Skin epidermis (tissue), 12 donors: ENCODE results near the gene AGXT2.

Experiments used
- H3K27ac ChIP-seq, 21 experiments: fragments of 200-600 bp; sonication (generic) in 11 of 21; one replicate each; pipeline ENCODE4 v1.5.0; 2020; ENCODE audit warnings: mild to moderate bottlenecking in 3 of 21, inconsistent platforms in 2 of 21, moderate library complexity in 2 of 21
- H3K4me3 ChIP-seq, 7 experiments: fragments of 200-600 bp; sonication (generic) in 2 of 7; one replicate each; pipeline ENCODE4 v1.5.0; 2020; ENCODE audit warnings: inconsistent platforms in 2 of 7, mild to moderate bottlenecking in 2 of 7, moderate library complexity in 1 of 7

The AGXT2 gene

DNA sequence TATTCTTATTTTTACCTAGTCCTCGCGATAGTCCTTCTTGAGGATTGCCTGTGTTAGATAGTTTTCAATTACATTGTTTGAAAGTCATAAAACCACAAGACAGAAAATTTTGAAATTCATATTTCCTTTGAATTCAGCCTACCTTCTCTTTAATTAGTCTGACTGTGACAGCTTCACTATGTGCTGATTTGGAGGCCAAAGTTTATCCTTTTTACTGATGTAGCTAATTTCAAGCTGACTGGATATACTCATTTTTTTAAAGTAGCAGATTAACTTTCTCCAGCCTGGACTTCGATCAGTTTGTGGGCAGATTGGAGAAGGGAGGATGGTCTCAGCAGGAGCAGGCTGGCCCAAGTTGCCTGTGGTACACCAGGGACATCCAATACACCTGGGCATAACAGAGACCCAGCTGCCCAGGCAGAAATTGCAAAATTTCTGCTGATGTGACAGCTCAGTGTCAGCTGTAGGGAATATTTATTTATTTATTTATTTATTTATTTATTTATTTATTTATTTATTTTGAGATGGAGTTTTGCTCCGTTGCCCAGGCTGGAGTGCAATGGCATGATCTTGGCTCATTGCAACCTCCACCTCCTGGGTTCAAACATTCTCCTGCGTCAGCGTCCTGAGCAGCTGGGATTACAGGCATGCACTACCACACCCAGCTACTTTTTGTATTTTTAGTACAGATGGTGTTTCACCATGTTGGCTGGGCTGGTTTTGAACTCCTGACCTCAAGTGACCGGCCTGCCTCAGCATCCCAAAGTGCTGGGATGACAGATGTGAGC is 24.2 kb downstream of the AGXT2 start:
- no peak overlapping the region for H3K4me3 ChIP-seq
- H3K27ac ChIP-seq = no peak overlapping the region

DNA sequence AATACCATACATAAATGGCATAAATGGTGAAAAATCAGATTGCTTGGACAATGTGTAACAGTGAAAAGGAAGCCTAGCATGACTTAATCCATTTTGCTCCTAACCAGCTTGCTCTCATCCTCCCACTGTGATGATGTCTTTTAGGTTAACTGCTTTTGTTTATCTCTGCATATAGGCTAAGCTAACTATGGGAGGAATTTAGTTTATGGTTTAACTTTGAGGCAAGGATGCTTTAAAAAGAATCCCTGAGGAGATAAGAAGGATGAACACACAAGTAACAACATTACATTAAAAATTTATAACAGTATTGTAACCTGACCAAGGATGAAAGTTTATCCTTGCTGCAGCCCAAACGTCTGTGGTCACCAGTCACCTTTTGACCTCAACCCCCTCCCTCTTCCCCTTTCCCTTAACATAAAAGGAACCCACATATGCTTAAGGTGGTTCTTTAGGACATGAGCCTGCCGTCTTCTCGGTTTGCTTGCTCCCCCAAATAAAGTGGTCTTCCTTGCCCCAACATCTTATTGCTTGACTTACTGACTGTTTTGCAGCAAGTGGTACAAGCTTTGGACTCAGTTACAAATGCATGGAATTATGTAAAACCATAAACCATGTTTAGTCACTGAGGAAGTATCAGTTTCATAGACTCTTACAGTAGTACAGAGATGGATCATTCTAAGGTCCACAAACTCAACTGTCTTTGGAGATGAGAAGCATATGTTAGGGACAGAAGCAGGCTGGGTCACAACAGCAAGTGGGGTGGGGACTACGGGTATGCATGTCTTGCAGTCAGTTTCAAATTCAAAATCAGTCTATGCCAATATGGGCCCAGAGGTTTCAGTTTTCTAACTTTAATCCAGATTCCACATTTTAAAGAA is 31.3 kb downstream of the AGXT2 start:
- H3K4me3 ChIP-seq = no peak overlapping the region
- no peak overlapping the region for H3K27ac ChIP-seq

DNA sequence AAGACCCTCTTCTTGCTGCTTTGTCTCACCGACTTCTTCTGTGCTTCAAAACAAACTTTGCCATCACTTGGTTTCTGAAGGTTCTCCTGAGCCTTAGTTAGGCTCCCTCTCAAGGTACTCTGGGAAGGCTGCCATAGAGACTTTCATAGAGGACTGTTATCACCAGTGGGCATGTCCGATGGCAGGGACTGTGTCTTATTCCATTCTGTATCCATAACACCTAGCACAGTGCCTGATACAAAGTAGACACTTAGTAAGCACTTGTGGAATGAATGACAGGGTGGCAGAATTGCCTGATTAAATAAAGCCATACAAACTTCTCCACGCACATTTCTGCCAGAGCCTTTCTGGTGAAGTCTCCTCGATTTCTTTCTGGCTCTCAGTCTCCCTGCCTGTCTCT is 32.7 kb downstream of the AGXT2 start:
- H3K4me3 ChIP-seq = no peak overlapping the region
- no peak overlapping the region for H3K27ac ChIP-seq

DNA sequence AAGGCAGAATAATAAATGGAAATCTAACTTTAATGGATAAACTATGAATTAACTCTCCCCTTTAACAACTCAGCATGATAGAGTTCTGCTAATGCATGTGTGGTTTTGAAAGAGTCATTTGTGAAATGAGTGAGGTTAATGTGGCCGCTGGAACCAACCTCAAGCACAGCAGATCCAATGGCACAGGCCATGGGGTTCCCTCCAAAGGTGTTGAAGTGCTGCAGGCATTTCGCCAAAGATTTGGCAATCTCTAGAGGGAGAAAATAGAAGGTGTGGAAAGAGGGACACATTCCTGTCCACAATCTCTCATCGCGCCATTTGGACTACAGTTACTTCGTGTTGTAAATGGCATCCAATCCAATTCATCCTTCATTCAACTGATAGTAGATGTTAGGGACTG is 35.0 kb downstream of the AGXT2 start:
- Histone ChIP-seq H3K4me3 (no peak overlapping the region), H3K27ac (no peak overlapping the region)

DNA sequence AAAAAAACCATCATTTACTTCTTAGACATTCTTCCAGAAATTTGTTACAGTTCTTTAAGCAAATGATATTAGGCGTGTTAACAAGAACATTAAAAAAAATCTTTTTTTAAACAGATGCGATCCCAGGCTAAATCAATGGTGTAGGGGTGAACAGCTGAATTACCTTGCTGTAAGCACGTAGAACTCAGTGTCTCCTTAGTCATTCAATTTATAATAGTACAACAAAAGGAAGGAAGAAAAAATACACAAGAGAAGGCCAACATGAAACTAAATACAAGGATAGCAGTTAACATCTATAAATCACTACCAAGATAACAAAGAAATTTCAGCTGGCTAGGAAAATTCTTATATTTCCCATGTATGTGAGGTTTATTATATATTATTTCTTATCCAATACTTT is 35.4 kb downstream of the AGXT2 start:
- Histone ChIP-seq H3K4me3 (no peak overlapping the region), H3K27ac (no peak overlapping the region)

DNA sequence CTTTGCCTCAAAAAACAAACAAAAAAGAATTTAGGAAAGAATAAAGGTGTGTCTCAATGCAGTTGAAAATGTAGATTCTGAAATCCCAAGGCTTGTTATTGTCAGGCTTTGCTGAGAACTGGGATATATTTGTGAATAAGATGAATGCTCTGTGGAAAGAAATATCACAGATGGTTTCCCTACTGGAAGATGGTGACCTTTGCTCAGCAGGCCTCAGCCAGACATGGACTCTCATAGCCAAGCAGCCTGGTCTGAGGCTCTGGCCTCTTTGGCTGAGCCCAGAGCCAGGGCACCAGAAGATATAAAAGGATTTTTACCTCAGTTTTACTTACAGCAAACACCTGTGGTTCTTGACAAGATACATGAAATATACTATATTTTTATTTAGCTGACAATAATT is 37.1 kb downstream of the AGXT2 start:
- Histone ChIP-seq H3K27ac (no peak overlapping the region), H3K4me3 (no peak overlapping the region)

DNA sequence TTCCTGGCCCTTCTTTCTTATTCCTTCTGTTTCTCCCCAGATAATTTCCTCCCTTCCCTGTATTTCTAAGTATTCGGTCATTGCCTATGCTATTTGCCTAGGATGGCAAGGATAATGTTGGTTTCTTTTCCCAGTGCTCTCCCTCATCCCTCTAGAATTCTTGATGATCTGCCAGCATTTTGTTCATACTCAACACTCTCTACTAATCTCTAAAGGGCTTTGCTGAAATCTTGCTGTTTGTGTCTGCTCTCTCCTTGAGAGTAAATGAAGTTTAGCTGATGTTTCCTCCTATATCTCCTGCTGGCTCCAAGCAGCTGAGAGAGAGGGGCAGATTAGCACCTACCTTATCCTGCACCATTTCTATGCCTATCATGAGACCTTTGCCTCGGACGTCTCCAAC is 38.1 kb downstream of the AGXT2 start:
- Histone ChIP-seq H3K27ac (no peak overlapping the region), H3K4me3 (no peak overlapping the region)

DNA sequence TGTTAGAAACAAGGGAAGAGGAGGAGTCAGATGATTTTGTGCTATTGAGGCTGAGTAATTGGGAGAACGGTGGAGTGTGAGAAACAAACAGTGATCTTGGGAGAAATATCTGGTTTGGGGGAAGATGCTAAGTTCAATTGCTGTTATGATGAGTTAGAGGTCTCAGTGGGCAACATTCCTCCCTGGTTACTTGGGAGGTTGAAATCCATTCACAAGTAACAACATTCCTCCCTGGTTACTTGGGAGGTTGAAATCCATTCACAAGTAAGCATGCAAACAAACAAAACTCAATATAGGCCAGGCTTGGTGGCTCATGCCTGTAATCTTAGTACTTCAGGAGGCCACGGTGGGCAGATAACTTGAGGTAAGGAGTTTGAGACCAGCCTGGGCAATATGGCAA is 38.7 kb downstream of the AGXT2 start:
- Histone ChIP-seq H3K4me3 (no peak overlapping the region), H3K27ac (no peak overlapping the region)

DNA sequence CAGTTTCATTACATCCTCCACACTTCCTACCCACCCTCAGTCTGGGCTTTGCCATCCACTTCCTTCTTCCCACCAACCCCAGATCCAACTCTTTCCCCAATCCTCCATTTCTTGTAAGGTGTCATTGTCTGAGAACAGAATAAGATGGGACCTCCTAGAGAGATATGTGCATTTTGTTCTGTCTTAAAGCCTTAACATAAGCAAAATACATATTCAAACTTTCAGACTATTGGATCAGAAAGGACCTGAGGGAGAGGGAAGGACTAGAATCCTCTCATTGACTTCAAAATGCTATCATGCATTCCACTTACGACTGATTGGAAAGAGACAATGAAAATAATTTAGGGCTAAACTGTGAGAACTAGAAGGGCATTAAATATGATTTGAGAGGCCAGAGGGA is 43.0 kb downstream of the AGXT2 start:
- H3K4me3 ChIP-seq = no peak overlapping the region
- no peak overlapping the region for H3K27ac ChIP-seq

DNA sequence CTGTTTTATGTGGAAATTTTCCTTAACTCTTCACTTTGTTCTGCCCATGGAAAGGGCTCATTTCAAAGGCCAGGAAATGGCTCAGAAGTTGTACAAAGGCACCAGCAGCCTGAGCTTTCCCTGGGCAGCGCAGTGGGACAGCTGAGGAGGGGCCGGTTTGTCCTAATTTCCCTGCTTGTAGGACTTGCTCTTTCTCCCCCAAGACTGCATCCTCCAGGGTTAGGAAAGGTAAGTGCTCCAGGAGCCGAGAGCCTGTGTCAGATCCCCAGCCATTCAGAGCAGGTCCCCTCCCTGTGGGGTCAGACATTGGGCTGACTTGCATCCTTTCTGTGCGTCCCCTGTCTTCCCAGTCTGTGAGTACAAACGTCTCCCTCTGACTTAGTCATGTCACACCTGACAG is 43.5 kb downstream of the AGXT2 start:
- no peak overlapping the region for H3K27ac ChIP-seq
- no peak overlapping the region for H3K4me3 ChIP-seq

DNA sequence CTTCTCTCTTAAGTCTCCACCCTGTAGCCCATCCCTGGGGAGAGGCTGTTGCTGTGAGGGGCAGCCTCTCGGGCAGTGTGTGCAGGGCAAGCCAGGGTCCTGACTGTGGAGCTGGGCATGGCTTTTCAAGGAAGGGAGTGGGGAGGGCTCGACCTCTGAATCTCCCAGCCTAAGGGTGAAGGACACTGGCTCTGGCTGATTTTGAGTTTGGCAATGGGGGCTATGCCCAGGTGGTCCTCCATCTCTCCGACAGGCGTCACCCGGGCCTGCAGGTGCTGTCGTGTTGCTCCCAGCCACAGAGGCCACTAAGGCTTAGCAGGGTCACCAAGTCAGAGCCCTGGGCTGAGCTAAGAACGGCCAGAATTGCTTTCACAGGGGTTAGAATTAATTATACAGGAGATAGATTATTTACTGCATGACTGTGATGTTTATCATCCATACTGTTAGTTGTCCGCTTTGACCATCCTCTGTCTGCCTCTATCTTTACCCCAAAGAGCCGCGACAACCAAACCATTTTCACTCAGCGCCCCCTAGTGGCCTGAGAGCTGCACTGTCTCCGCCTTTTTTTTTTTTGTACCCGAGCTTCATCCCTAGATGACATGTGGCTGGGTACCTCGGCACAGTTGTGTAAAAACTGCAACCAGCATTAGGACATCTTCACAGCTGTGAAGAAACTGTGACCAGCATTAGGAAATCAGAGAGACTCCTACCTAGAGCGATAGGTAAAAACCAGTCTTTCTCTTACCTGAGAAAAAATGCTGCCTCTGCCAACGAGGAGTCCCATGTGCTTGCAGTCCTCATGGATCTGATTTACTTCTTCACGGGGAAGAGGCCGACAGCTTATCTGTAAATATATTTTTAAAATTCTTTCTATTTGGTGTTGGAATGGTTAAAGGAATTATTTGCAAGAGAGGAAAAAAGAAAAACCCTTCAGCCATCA is 44.5 kb downstream of the AGXT2 start:
- no peak overlapping the region for H3K27ac ChIP-seq
- no peak overlapping the region for H3K4me3 ChIP-seq

DNA sequence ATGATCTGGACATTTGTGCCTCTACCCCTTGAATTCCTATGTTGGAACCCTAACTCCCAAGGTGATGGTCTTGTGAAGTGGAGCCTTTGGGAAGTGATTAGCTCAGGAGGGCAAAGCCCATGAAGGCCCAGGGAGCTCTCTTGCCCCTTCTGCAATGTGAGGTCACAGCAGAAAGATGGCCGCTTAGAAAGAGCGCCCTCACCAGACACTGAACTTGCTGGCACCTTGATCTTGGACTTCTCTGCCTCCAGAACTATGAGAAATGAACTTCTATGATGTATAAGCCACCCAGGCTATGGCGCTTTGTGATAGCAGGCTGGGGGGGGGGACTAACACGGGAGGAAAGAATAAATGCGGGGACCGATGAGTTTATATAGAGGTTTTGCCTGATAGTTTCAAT is 45.3 kb downstream of the AGXT2 start:
- Histone ChIP-seq H3K4me3 (no peak overlapping the region), H3K27ac (no peak overlapping the region)

DNA sequence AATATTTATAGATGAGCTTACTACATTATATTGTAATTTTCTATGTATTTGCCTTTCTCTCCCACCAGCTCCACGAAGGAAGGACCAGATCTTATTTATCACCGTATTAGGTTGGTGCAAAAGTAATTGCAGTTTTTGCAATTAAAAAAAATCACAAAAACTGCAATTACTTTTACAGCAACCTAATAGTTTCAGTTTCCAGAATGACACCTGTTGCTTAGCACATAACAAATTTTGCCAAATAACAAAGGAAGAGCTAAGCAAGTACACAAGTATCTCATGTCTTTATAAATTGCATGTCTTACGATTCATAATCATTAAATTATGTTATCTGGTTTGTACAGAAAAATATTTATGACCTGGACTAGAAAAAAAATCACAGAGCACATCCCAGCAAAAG is 45.9 kb downstream of the AGXT2 start:
- no peak overlapping the region for H3K4me3 ChIP-seq
- no peak overlapping the region for H3K27ac ChIP-seq

DNA sequence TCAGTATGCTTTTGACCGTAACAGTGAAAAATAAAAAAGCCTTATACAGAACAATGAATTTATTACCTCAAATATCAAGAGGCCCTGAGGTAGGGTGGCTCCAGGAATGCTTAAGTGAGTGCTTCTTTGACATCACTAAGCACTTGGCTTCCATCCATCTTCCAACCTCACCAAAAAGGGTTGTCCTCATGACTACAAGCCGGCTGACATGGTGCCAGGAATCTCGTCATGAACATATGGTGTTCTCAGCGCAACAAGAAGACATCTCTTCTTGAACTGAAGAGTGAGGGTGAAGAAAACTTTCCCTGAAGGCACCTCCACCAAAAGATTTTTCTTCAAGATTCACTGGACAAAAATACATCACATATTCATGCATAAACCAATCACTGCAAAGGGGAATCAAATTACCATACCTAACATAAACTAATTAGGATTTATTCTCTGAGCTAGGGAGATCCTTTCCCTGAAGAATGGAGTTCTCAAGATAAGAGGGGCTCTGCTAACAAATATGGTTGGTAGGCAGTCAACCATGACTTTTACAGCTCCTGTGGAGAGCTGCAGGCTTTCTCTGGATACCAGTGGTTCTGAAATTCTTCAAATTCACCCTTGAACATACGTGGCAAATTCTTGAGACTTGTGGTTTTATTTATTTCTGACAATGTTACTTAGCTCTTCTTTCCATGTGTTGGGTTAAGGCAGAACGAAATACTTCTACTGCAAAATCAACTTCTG is 49.5 kb downstream of the AGXT2 start:
- Histone ChIP-seq H3K4me3 (no peak overlapping the region), H3K27ac (no peak overlapping the region)

DNA sequence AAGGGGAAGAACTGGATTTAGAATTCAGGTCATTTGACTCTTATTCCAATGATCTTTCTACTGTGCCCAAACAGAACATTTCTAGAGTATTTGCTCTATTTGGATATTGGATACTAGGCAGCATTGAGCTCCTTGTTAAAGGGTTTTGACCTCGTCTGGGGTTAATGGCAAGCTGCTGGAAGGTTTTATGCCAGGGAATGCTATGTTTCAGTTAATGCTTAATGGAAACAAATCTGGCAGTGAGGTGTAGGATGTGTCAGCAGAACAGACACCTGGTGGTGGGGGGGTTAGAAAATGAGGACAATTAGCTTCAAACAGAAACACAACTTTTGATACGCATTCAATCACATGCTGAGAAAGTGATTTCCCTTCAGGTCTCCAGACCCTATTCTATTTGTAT is 51.5 kb downstream of the AGXT2 start:
- H3K4me3 ChIP-seq = no peak overlapping the region
- H3K27ac ChIP-seq = no peak overlapping the region

DNA sequence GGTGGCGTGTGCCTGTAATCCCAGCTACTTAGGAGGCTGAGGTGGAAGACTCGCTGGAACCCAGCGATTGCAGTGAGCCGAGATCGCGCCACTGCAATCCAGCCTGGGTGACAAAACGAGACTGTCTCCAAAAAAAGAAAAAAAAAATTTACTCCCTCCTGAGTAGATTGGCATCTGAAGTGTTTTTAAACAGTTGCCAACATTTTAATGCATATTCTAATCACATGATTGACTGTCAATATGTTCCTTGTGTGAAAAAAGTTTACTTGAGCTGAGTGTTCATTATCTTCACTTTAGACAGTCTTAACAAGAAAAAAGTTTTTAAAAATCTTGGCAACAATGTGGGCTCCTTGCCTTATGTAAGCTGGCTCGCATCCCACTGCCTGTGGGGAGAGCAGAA is 53.8 kb downstream of the AGXT2 start:
- H3K27ac ChIP-seq = no peak overlapping the region
- H3K4me3 ChIP-seq = no peak overlapping the region

DNA sequence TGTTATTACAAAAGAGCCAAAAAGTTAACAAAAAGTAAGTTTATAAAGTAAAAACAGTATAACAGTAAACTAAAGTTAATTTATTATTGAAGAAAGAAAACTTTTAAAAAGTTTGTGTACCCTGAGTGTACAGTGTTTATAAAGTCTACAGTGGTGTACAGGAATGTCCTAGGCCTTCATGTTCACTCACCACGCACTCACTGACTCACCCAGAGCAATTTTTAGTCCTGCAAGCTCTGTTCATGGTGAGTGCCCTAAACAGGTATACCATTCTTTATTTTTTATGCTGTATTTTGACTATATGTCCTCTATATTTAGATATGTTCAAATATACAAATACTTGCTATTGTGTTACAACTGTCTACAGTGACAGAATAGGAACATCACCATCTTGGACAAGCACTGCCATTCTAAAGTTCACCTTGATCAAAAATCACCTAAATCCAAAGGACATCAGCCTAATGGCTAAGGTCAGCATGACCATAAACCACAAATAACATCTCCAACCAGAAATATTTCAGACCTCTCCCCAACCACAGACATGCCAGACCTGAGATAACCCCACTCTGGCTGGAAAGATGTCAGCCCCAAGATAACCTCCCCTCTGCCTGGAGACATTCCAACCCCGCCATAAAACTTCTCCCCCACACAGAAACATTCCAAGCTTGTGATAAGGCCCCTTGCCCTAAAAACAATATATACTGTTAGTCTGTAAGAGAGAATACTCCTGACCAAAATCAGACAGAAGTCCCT is 56.1 kb downstream of the AGXT2 start:
- Histone ChIP-seq H3K4me3 (no peak overlapping the region), H3K27ac (no peak overlapping the region)

DNA sequence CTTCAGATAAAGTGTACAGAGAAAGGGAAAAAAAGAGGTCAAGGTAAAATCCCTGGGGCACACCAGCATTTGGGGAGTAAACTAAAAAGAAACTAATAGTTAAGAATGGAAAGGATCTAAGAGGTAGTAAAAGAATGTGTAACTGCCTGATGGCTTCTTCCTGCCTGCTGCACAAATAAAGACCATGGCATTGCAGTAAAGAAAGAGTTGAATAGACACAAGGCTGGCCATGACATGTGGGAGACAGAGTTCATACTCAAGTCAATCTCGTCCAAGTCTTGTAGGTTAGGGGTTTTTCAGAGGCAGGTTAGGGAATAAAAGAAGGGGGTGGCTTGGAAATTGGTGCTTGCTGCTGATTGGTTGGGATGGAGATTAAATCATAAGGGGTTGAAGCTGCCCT is 60.8 kb downstream of the AGXT2 start:
- H3K4me3 ChIP-seq = no peak overlapping the region
- H3K27ac ChIP-seq = no peak overlapping the region

DNA sequence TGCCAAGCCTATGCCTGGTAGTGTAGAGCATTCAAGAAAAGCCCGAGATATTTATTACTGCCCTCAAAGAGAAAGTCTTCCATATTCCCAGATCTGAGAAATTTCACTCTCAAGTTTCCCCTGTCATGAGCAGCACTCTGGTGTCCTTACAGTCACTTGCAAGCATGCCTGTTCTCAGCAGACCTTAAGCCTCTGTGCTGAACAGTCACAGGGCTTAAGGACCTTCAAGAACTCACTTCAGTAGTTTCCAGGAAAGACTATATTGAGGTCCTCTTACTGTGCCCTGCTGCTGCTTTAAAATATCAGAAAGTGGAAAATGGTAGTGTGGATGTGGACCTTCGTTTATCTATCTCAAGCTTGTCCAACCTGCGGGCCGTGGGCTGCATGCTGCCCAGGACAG is 64.9 kb downstream of the AGXT2 start:
- no peak overlapping the region for H3K4me3 ChIP-seq
- H3K27ac ChIP-seq = no peak overlapping the region
